Cardiac muscle cell (in vitro differentiated cells and primary cell): ENCODE measurements around the gene PRKACA. TPM values are rescaled to one million over a fixed set of nuclear protein-coding genes. Genes with fewer than 3 reads are reported as not detected.
A peak's percentile ranks its signal among the peaks of the same experiment; 100 is the strongest.

Source experiments
- DNase-seq, 2 donors: peaks; one replicate each; pipeline versions ENCODE4 v3.0.0 to v3.0.0-alpha.2; 2010 to 2017; ENCODE audit warnings: low read depth in 1 of 2, low spot score in 1 of 2
- H3K27ac ChIP-seq: fragments of 200-600 bp; sonication (generic); 2 replicates; pipeline ENCODE4 v1.5.1; 2016
- H3K27me3 ChIP-seq: fragments of 200-600 bp; sonication (generic); 2 replicates; pipeline ENCODE4 v1.6.0; 2016; ENCODE audit warnings: control low read depth
- H3K36me3 ChIP-seq: fragments of 200-600 bp; sonication (generic); 2 replicates; pipeline ENCODE4 v1.5.1; 2016; ENCODE audit warnings: control low read depth
- H3K4me1 ChIP-seq: fragments of 200-600 bp; sonication (generic); 2 replicates; pipeline ENCODE4 v1.8.1; 2017; ENCODE audit warnings: low read depth, mild to moderate bottlenecking, mixed run types
- H3K4me3 ChIP-seq: fragments of 200-600 bp; sonication (generic); 2 replicates; pipeline ENCODE4 v1.5.1; 2016; ENCODE audit warnings: mild to moderate bottlenecking
- H3K9me3 ChIP-seq: fragments of 200-600 bp; sonication (generic); 2 replicates; pipeline ENCODE4 v1.5.1; 2017; ENCODE audit warnings: low read depth, mild to moderate bottlenecking, control low read depth
- polyA plus RNA-seq: library from polyadenylated mRNA; unstranded; fragments of >200 nt; fragmentation: Nextera tagmentation; extraction: Ambion mirVana; gene quantifications from 2 replicates; pipeline ENCODE4 v1.2.1, GENCODE V29; 2016
- total RNA-seq: library from RNA; depleted of rRNA; stranded (reverse); fragments of >200 nt; gene quantifications from 2 replicates; pipeline ENCODE4 v1.2.3, GENCODE V29; 2016
- TF ChIP-seq, protein P1 (sequence below): IDR thresholded peaks from 2 replicates; pipeline ENCODE4 v1.5.1; 2012; ENCODE audit warnings: low read depth, mild to moderate bottlenecking, low read length

Gene PRKACA
- total and polyA plus RNA-seq, 2 experiments from 2014 or later = 30.6 to 95.2 TPM

DNA sequence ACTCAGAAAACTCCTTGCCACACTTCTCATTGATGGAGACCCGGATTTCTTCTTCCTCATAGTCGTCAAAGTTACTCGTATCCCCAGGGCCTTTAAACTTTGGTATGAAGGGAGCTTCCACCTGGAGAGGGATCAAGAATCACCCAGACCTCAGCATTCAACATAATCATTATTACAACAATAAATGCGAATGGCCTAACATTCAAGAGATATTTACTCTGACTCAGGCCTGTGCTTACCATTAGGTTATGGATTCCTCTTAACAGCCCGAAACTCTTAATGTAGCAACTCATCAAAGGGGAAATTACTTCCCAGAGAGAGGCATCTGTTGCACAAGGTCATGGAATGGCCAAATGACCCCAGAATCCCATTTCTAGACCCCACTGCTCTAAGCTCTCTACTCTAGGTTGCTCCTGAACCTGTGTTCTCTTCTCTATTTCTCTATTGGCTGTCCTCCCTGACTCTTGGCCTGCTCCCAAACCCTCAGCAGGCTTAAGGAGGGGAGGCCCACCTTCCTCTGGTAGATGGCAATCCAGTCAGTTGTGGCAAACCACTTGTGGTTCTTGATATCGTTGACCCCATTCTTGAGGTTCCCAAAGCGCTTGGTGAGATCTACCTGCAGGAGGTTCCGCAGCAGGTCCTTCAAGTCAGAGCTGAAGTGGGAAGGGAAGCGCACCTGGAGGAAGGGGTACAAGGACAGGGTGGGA is 24.3 kb downstream of the PRKACA start:
- Histone ChIP-seq H3K27ac (no peak overlapping the region), H3K27me3 (no peaks in the 10 kb centered on the region), H3K36me3 (peaks cover 5% of the 10 kb centered on the region), H3K4me3 (no peak overlapping the region), H3K4me1 (peaks cover 6% of the 10 kb centered on the region), H3K9me3 (no peaks in the 10 kb centered on the region)
- TF ChIP-seq, protein P1, sequence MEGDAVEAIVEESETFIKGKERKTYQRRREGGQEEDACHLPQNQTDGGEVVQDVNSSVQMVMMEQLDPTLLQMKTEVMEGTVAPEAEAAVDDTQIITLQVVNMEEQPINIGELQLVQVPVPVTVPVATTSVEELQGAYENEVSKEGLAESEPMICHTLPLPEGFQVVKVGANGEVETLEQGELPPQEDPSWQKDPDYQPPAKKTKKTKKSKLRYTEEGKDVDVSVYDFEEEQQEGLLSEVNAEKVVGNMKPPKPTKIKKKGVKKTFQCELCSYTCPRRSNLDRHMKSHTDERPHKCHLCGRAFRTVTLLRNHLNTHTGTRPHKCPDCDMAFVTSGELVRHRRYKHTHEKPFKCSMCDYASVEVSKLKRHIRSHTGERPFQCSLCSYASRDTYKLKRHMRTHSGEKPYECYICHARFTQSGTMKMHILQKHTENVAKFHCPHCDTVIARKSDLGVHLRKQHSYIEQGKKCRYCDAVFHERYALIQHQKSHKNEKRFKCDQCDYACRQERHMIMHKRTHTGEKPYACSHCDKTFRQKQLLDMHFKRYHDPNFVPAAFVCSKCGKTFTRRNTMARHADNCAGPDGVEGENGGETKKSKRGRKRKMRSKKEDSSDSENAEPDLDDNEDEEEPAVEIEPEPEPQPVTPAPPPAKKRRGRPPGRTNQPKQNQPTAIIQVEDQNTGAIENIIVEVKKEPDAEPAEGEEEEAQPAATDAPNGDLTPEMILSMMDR = no peak
- no peak for DNase-seq

- Histone ChIP-seq H3K9me3 (no peaks in the 10 kb centered on the region), H3K36me3 (peaks cover 8% of the 10 kb centered on the region), H3K27me3 (no peaks in the 10 kb centered on the region), H3K4me1 (peaks cover 6% of the 10 kb centered on the region), H3K4me3 (peak overlapping the region; percentile 89), H3K27ac (peak overlapping the region; percentile 91)
- DNase-seq = no peak
- TF ChIP-seq, protein P1 = no peak
Observed at GRCh38 chr19:14091813-14092462, 25.6 kb downstream of the PRKACA start.

GRCh38 chr19:14091081-14091812 is 26.3 kb downstream of the PRKACA start:
- Histone ChIP-seq H3K27ac (peak overlapping the region; percentile 91), H3K27me3 (no peaks in the 10 kb centered on the region), H3K4me1 (peaks cover 6% of the 10 kb centered on the region), H3K9me3 (no peaks in the 10 kb centered on the region), H3K36me3 (peaks cover 8% of the 10 kb centered on the region), H3K4me3 (peak overlapping the region; percentile 89)
- TF ChIP-seq, protein P1 = peak; percentile 30
- DNase-seq = peak in 1 of 2 donors; percentile 58

DNA sequence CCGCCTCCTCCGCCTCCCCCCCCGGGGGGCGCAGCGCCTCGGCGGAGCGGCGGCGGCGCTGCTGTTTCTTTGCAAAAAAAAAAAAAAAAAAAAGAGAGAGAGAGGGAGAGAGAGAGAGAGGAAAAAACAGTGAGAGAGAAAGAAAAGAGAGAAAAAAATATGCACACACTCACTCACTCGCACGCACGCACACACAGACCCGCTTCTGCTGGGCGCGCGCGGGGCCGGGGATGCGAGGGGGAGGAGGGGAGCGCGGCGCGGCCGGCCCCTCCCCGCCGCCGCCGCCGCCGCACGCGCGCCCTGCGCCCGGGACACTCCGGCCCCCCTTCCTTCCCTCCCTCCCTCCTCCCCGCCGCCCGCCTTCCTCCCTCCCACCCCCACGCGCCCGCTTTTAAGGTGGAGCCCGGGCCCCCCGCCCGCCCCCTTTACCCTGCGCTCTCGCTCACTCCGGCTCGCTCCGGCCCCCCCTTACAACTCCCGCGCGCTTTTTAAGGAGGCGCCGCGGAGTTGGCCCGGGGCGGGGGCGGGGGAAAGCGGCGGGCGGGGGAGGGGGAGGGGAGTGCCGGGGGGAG is 27.0 kb downstream of the PRKACA start, which contains the start of gene SAMD1:
SAMD1 (minus strand) TSS at position 243 of the 572 bp plus-strand sequence.
- Histone ChIP-seq H3K4me3 (peak within 1 kb of the TSS; percentile 89), H3K27ac (peak within 1 kb of the TSS; percentile 91), H3K4me1 (peaks cover 9% of the 10 kb centered on the region), H3K27me3 (no peaks in the 10 kb centered on the region), H3K36me3 (peaks cover 8% of the 10 kb centered on the region), H3K9me3 (no peaks in the 10 kb centered on the region)
- peak; percentile 95 to 96 for DNase-seq
- TF ChIP-seq, protein P1 = no peak

DNA sequence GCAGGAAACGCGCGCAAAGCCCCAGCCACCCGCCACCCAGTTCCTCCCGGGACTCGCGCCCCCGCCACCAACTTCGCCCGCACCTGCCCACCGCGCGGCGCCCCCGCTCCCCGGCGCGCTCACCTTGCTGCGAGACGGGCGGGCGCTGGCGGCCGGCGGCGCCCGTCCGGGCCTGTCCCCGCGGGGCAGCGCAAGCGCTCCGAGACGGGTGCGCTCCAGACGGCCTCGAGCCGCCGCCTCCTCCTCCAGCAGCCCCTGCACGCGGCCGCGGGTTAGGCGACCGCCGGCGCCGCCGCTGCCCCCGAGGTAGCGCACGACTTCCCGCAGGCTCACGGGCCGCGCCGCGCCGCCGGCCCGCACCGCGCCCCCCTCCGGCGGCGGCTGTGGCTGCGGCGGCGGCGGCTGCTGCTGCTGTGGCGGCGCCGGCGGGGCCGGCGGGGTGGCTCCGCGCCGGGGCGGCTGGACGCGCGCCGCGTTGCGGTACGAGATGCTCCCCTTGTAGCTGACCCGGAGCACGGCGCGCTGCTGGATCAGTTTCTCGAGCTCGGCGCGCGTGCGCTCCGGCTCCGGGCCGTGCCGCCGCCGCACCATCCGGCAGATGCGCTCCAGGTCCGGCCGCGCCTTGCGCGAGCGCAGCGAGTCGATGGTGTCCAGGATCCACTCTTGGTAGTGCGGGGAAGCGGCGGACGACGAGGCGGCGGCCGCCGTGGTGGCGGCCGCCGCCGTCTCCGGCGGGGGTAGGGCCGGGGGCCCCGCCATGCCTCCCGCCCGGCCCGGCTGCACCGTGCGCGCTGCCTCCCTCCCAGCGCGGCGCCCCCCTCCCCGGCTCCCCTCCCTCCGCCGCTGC is 27.7 kb downstream of the PRKACA start:
- DNase-seq = peak; percentile 75 to 82
- Histone ChIP-seq H3K27me3 (no peaks in the 10 kb centered on the region), H3K27ac (no peak overlapping the region), H3K9me3 (no peaks in the 10 kb centered on the region), H3K4me1 (peaks cover 9% of the 10 kb centered on the region), H3K36me3 (peaks cover 8% of the 10 kb centered on the region), H3K4me3 (peak overlapping the region; percentile 89)
- TF ChIP-seq, protein P1 = no peak
